SK-N-MC (cell line): ENCODE data around the gene HERPUD2.

Experiments used
- EZH2 ChIP-seq: fragments of 200-600 bp; sonication (generic); IDR thresholded peaks from one replicate; pipeline ENCODE4 v1.6.1; 2017; ENCODE audit warnings: antibody characterized with exemption
- POLR2AphosphoS5 ChIP-seq: IDR thresholded peaks from 2 replicates; pipeline ENCODE4 v1.6.1; 2012; ENCODE audit warnings: mild to moderate bottlenecking, low read depth, low read length, borderline replicate concordance

GRCh38 chr7:35717516-35717915 is 22.6 kb upstream of the HERPUD2 start:
- no peak for TF ChIP-seq EZH2
- no peak for TF ChIP-seq POLR2AphosphoS5
